RWPE2 (cell line): Measurements from ENCODE around the gene SIRT2.

ENCODE experiments used
- ATAC-seq: fragments of 200-7000 bp; cut with Tn5 transposase; 3 replicates; pipeline ENCODE4 v1.9.1; 2021; ENCODE audit warnings: low read depth
- DNase-seq: peaks from one replicate; pipeline ENCODE4 v3.0.0-alpha.2; 2020; ENCODE audit warnings: low spot score
- H3K27ac ChIP-seq: fragments of 450-650 bp; 2 replicates; pipeline ENCODE4 v1.5.1; 2017; ENCODE audit warnings: mild to moderate bottlenecking; ENCODE audit not compliant: poor library complexity, severe bottlenecking
- H3K27me3 ChIP-seq: fragments of 250-450 bp; sonication (Bioruptor Pico); 2 replicates; pipeline ENCODE4 v1.5.1; 2021; ENCODE audit warnings: mild to moderate bottlenecking, moderate library complexity; ENCODE audit not compliant: insufficient read depth, poor library complexity, severe bottlenecking
- H3K36me3 ChIP-seq: fragments of 250-450 bp; sonication (Bioruptor Pico); 2 replicates; pipeline ENCODE4 v1.5.1; 2020; ENCODE audit warnings: low read depth, mild to moderate bottlenecking, moderate library complexity
- H3K4me1 ChIP-seq: fragments of 250-450 bp; sonication (Bioruptor Pico); 2 replicates; pipeline ENCODE4 v1.5.1; 2021; ENCODE audit warnings: mild to moderate bottlenecking, moderate library complexity; ENCODE audit not compliant: insufficient read depth, poor library complexity, severe bottlenecking
- H3K4me3 ChIP-seq: fragments of 250-450 bp; sonication (Bioruptor Pico); 2 replicates; pipeline ENCODE4 v1.5.1; 2021; ENCODE audit warnings: mild to moderate bottlenecking, moderate library complexity; ENCODE audit not compliant: severe bottlenecking
- H3K9me3 ChIP-seq: fragments of 250-450 bp; sonication (Bioruptor Pico); 2 replicates; pipeline ENCODE4 v1.5.1; 2021; ENCODE audit warnings: mild to moderate bottlenecking, moderate library complexity; ENCODE audit not compliant: severe bottlenecking
- TF ChIP-seq, protein P1 (sequence below): fragments of 450-650 bp; IDR thresholded peaks from one replicate; pipeline ENCODE4 v1.5.1; 2017; ENCODE audit warnings: mild to moderate bottlenecking, moderate library complexity; ENCODE audit not compliant: poor library complexity, severe bottlenecking

The SIRT2 gene

DNA sequence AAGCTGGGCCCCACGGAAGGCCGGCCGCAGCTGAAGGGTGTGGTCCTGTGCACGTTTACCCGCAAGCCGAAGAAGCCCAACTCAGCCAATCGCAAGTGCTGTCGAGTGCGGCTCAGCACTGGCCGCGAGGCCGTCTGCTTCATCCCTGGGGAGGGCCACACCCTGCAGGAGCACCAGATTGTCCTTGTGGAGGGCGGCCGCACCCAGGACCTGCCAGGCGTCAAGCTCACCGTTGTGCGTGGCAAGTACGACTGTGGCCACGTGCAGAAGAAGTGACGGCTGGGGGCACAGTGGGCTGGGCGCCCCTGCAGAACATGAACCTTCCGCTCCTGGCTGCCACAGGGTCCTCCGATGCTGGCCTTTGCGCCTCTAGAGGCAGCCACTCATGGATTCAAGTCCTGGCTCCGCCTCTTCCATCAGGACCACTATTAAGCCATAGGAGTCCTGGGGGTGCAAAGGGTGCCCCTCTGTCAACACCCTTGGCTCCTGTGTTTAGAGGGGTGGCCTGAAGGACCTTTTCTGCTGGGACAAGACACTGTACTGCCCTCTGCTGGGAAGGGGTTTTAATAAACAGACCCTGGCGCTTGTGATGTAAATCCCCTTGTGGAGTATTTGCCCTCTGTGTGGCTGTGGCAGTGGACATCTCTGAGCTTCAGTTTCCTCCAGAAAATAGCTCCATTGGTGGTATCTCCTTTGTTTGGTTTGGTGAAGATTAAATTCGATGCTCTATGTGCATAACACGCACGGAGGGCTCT, 33.2 kb upstream of the SIRT2 start:
- H3K4me1 ChIP-seq: no peaks in the 10 kb centered on the region
- TF ChIP-seq, protein P1, sequence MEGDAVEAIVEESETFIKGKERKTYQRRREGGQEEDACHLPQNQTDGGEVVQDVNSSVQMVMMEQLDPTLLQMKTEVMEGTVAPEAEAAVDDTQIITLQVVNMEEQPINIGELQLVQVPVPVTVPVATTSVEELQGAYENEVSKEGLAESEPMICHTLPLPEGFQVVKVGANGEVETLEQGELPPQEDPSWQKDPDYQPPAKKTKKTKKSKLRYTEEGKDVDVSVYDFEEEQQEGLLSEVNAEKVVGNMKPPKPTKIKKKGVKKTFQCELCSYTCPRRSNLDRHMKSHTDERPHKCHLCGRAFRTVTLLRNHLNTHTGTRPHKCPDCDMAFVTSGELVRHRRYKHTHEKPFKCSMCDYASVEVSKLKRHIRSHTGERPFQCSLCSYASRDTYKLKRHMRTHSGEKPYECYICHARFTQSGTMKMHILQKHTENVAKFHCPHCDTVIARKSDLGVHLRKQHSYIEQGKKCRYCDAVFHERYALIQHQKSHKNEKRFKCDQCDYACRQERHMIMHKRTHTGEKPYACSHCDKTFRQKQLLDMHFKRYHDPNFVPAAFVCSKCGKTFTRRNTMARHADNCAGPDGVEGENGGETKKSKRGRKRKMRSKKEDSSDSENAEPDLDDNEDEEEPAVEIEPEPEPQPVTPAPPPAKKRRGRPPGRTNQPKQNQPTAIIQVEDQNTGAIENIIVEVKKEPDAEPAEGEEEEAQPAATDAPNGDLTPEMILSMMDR: peak; percentile 39
- H3K27me3 ChIP-seq: no peaks in the 10 kb centered on the region
- H3K27ac ChIP-seq: no peak overlapping the region
- no peaks in the 10 kb centered on the region for H3K9me3 ChIP-seq
- DNase-seq (no peak), ATAC-seq (no peak)
- H3K36me3 ChIP-seq: peaks cover 31% of the 10 kb centered on the region
- H3K4me3 ChIP-seq: no peak overlapping the region

DNA sequence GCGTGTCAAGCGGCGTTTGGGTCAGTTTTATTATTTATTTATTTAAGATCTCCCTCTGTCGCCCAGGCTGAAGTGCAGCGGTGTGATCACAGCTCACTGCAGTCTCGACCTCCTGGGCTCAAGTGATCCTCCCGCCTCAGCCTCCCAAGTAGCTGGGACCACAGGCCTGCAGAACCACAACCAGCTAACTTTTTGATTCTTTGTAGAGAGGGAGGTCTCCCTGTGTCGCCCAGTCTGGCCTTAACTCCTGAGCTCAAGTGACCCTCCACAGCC, 32.0 kb upstream of the SIRT2 start:
- Histone ChIP-seq H3K4me1 (no peaks in the 10 kb centered on the region), H3K36me3 (peaks cover 32% of the 10 kb centered on the region), H3K9me3 (no peaks in the 10 kb centered on the region), H3K27me3 (no peaks in the 10 kb centered on the region), H3K27ac (peak overlapping the region; percentile 67), H3K4me3 (peak overlapping the region; percentile 59)
- no peak for ATAC-seq
- TF ChIP-seq, protein P1: no peak
- DNase-seq: no peak

DNA sequence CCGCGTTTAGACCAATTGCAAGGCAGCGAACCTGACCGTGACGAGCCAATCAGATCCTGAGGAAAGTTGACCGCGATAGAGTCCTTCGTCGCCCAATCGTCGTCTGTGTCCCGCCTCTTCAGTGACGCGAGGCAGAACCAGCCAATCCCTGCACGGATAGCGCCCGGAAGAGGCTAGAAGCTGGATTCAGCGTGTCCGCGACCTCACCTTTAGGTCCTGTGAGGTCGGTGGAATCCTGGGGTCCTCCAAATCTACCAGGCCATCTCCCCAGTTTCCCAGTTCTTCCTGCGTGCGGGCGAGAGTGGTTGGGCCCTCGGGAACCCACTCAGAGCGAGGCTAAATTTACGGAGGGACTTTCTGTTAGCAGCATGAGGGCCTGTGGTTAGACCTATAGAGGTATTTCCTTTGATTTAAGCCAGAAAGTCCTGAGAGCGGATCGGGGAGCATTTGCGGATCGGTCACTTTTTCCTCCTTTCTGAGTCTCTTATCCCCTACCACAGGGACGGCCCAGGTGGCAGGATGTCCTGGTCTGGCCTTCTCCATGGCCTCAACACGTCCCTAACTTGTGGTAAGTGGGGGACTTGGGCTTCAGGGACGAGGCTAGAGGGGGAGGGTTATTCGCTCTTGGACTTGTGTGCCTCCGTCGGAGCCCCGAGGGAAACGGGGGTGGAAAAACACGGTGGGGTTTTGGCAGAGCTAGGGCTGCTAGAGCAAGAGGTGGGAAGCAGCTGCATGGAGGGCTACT, 31.5 kb upstream of the SIRT2 start, which contains the start of gene MRPS12:
TSS of gene MRPS12 (plus strand) at position 169 of the 745 bp plus-strand sequence. CDS start at position 520, 351 bp downstream.
- no peaks in the 10 kb centered on the region for H3K27me3 ChIP-seq
- H3K4me3 ChIP-seq: peak within 1 kb of the TSS; percentile 59
- no peaks in the 10 kb centered on the region for H3K4me1 ChIP-seq
- DNase-seq (peak; percentile 98), ATAC-seq (peak; percentile 99)
- no peaks in the 10 kb centered on the region for H3K9me3 ChIP-seq
- TF ChIP-seq, protein P1: no peak
- peaks cover 32% of the 10 kb centered on the region for H3K36me3 ChIP-seq
- peak within 1 kb of the TSS; percentile 67 for H3K27ac ChIP-seq

DNA sequence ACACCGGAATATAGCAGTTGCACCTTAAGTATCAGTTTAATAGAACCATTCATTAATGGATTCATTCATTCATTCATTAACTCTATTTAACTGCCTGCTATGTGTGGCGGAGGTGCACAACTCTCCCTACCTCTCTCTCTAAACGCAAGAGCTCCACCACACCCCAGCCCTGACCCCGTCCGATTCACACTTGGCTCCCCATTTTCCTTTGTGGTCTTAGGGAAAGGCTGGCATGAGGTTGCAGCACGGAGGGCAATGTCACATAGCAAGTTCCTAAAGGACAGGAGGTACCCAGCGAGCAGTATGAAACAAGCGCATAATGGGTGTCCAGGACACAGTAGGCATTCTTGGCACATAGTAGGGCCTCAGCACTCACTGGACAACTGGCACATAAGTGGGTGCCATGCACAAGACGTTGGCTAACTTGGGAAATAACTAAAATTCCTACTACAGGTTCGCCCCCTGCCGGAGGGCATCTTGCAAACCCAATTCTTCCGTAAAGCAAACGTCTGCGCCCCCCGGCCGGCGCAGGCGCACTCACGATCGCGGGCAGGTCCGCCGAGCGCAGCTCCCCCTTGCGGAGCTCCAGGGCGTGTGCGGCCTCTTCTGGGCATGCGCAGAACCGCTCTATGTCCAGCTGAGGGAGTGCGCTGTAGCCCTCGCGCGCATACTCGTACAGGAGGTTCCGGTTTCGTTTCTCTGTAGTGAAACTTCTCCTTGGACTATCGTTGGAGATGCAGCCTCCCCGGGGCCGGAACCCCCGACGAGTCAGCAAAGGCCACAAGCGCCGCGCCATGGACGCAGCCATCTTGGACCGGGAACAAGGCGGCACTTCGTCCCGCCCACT, 30.7 kb upstream of the SIRT2 start, which contains the start of gene SARS2:
TSS of gene SARS2 (minus strand) at position 835 of the 847 bp plus-strand sequence. CDS start at position 808, 27 bp downstream.
- peak within 1 kb of the TSS; percentile 67 for H3K27ac ChIP-seq
- no peak for DNase-seq
- peak; percentile 40 for ATAC-seq
- peak within 1 kb of the TSS; percentile 59 for H3K4me3 ChIP-seq
- H3K27me3 ChIP-seq: no peaks in the 10 kb centered on the region
- no peaks in the 10 kb centered on the region for H3K4me1 ChIP-seq
- H3K9me3 ChIP-seq: no peaks in the 10 kb centered on the region
- H3K36me3 ChIP-seq: peaks cover 32% of the 10 kb centered on the region
- TF ChIP-seq, protein P1: peak; percentile 99
